Stimulated activated CD8-positive, alpha-beta memory T cell treated with anti-CD3 and anti-CD28 coated beads, Interleukin-7, amount 100 ng/mL, for 4 hours (primary cell): ENCODE measurements around the gene NSD1.
"Not testable (repeated sequence)": the region's sequence is repeated elsewhere in the genome, so short reads cannot be mapped to it uniquely, and the experiment has no call there.

Source experiments
- DNase-seq, 2 donors: peaks; one replicate each; pipeline ENCODE4 v3.0.0-alpha.2; 2020; ENCODE audit warnings: low read depth in 2 of 2

Gene NSD1

DNA sequence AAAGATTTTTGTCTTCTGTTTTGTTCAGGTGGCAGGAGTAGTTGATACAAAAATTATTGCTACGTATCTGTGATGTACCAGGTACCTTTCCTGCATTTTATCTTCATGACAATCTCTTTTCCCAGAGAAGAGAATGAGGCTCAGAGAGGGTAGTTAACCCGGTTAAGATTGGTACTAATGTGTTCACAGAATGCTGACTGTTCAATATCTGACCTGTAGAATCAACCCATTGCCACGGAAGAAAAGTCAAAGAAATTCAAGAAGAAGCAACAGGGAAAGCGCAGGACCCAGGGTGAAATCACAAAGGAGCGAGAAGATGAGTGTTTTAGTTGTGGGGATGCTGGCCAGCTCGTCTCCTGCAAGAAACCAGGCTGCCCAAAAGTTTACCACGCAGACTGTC, 158.2 kb downstream of the NSD1 start:
- no peak for DNase-seq

- no peak for DNase-seq
Measured at GRCh38 chr5:177293819-177294581, 160.4 kb downstream of the NSD1 start.

DNA sequence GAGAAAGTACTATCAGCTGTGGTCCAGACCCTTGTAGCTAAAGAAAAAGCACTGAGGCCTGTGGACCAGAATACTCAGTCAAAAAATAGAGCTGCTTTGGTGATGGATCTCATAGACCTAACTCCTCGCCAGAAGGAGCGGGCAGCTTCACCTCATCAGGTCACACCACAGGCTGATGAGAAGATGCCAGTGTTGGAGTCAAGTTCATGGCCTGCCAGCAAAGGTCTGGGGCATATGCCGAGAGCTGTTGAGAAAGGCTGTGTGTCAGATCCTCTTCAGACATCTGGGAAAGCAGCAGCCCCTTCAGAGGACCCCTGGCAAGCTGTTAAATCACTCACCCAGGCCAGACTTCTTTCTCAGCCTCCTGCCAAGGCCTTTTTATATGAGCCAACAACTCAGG, 161.1 kb downstream of the NSD1 start:
- no peak for DNase-seq

- no peak for DNase-seq
Measured at GRCh38 chr5:177295924-177296323, 162.4 kb downstream of the NSD1 start.

- DNase-seq: no peak
Measured at GRCh38 chr5:177296581-177296980, 163.0 kb downstream of the NSD1 start.

DNA sequence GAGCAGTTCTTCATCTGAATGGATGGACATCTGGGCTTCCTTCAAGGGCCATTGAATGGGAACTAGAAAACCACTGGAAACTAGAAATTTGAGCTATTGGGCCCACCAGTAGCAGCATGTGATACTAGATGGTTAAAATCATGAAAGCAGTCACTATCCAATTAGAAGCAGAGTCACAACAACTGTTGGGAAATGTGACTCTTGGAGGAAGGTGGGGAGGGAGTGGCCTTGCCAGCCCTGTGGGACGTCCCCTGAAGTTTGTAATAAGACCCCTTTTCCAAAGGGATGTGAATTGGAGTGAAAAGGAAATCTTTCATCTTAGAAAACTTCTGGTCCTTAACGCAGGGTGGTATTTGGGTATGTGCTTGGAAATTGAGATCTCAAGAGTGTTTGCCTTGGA, 164.3 kb downstream of the NSD1 start:
- no peak for DNase-seq

DNA sequence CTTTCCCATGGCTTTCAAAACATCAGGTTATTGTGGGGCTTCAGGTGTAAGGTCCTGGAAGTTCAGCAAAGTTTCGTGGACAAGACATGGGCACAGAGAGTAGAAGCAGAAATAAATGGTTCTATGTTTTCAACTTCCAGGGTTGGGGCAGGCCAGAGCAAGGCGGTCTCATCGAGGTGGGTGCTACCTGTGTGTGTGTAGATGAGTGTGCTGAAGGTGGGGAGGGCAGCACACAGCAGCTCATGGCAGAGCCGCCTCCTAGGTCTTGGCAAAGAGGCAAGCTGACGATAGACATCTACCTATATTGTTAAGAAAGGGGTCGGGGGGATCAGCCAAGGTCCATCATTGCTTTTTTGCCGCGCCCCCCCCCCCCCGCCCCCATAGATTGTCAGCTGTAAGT, 166.1 kb downstream of the NSD1 start:
- no peak for DNase-seq

DNA sequence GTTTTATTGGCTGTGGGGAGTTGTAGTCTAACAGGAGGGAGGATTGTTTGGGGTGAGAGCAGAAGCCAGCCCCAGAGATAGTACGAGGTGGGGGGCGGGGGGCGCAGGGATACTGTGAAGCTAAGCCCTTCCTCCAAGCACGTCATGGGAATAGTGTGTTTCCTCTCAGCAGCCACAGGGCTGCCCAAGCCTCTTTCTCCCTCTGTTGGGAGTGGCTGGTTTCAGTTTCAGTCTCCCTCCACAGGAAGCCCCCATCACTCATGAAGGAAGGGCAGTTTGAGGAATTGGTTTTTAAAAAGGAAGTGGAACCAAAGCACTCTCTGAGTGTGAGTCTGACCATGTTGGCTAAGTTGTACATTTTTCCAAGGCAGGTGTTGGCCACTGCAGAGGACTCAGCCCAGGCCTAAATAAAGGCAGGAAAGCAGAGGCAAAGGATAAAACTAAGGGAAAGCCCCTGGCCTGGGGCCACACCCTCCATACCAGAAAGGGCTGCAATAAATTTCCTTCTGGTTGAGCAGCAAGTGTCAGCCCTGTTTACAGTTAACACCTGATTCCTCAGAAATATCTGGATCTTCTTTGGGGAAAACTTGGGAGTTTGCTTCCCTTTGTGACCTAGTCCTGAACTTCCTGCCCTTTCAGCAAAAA, 166.8 kb downstream of the NSD1 start:
- peak; percentile 60 to 62 for DNase-seq

GRCh38 chr5:177300951-177301350, 167.4 kb downstream of the NSD1 start:
- DNase-seq: no peak

DNA sequence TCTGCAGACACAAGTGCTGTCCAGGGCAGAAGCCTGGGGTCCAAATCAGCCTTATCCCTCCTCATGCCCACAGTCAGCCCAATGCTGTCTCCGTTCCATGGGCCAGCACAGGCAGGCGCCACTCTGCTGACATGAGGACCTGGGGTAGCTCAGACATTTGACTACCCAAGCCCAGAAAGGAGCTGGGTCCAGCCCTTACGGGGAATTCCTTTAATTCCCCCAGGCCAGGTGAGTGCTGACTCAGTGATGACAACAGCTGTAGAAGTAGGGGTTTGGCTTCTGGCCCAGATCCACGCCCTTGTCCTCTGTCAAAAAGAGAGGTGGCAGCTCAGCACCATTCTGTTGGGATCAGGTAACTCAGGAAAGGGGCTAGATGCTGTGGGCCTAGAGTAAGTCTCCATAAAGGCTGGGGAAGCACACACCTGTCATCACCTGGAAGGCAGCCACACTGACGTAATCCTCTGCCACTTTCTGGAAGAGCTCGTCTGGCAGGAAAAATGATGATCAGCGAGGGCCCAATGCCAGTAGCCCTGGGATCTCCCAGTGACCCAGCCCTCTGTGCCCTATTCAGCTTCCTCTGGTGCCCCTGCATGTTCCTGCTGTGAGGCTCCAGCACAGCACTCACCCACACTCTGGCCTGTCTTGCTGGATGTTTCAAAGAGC, 168.1 kb downstream of the NSD1 start:
- DNase-seq: no peak

DNA sequence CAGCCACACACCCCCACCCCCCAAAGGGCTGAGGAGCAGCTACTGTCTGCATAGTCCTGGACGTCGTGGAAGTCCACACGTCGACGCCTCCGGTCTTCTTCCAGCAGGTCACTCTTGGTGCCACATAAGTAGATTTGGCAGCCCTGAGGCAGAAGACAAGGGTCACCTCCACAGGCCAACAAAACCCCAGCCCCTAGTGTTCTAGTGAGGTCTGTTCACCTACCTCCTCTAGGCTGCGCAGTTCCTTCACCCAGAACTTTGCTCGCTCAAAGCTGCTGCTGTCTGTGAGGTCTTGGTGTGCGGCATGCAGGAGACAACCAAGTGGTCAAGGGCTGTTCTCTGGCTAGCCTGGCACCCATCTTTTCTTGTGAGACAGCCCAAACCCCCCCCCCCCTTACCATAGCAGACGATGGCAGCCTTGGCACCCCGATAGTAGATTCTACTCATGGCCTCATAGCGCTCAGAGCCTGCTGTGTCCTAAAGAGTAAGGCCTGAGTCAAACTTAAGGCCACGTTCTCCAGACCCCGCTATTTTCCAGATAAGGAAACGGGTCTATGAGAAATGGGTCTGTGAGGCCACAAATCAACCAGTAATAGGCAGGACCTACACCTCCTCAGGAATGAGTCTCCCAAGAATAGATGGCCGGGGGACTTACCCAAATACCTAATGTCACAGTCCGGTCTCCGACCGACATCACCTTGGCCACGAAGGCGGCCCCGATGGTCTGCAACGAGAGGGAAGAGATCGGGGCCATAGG, 169.0 kb downstream of the NSD1 start:
- no peak for DNase-seq

GRCh38 chr5:177303121-177303924, 169.8 kb downstream of the NSD1 start, which contains the start of the genes PRELID1 and RAB24:
TSS of gene PRELID1 (plus strand) at chr5:177303799. CDS start at chr5:177303986, 187 bp downstream.
TSS of gene RAB24 (minus strand) at chr5:177303719. CDS start at chr5:177303288, 431 bp downstream.
- DNase-seq: peak; percentile 77 to 86

DNA sequence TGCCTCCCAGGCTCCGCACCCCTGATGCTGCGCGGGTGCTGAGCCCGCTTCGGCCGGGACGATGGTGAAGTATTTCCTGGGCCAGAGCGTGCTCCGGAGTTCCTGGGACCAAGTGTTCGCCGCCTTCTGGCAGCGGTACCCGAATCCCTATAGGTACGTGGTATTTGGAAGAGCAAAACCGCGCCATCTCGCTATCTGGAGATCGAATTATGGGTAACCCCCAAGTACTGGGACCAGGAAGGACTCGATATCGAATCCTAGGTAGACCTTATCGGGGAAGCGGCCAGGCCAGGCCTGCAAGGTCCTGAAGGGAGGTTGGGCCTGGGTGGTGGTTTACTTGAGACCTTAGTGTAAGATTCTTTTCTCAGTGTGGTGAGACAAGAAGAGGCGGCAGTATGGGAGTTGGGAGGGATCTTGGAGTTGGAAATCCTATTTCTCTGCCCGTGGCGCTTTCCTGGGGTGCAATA, 170.4 kb downstream of the NSD1 start:
- no peak for DNase-seq

GRCh38 chr5:177304392-177305119, 171.0 kb downstream of the NSD1 start:
- DNase-seq: no peak

- DNase-seq: not testable (repeated sequence)
Measured at GRCh38 chr5:177306103-177306640, 172.6 kb downstream of the NSD1 start.

GRCh38 chr5:177306674-177307543, 173.3 kb downstream of the NSD1 start:
- no peak for DNase-seq

GRCh38 chr5:177307544-177308363, 174.2 kb downstream of the NSD1 start:
- no peak for DNase-seq

- no peak for DNase-seq
Measured at GRCh38 chr5:177308740-177309139, 175.2 kb downstream of the NSD1 start.
